ENCODE data around the gene INPP4A.

Gene INPP4A

DNA sequence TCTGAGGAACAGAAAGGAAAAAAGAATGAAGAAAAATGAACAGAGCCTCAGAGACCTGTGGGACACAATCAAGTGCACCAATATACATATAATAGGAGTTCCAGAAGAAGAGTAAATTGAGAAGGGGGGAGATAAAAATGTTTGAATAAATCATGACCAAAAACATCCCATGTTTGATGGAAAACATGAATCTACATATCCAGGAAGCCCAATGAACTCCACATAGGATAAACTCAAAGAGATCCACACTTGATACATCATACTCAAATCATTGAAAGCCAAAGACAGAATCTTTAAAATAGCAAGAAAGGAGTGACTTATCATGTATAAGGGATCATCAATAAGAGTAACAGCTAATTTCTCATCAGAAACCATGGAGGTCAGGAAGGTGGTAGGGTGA lies 83.7 kb downstream of the INPP4A start:
- no peaks in the 10 kb centered on the region for H3K4me1 ChIP-seq (ENCODE audit: insufficient read depth, low read length)
- no peak overlapping the region for H3K9ac ChIP-seq (ENCODE audit: low read length)
- H3K27ac ChIP-seq (ENCODE audit: low read depth, low read length) = no peak overlapping the region
- H3K36me3 ChIP-seq (ENCODE audit: insufficient read depth, low read length) = peaks cover 2% of the 10 kb centered on the region
- H3K4me3 ChIP-seq (ENCODE audit: low read depth in 1 of 2, low read length in 2 of 2) = no peak overlapping the region
- H3K9me3 ChIP-seq (ENCODE audit: low read length) = no peaks in the 10 kb centered on the region
- H3K27me3 ChIP-seq (ENCODE audit: control insufficient read depth in 1 of 2, insufficient read depth in 2 of 2, low read length in 2 of 2) = no peaks in the 10 kb centered on the region

DNA sequence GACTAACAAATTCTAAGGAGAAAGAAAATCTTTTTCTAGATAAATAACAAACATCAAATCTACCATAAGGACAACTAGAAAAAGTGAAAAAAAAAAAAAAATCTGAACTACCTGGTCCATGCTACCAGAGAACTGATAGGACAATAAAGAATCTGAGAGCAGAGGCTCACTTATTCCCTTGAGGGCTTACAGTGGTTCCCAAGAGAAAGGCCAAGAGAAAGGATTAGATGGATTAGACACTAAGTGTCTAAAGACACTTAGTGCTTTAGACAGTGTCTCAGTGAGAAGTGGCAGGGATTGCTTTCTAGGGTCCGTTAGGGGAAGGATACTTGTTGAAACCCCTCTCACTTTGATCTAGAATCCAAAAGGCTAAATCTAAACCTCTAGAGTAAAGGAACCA lies 85.5 kb downstream of the INPP4A start:
- H3K4me1 ChIP-seq (ENCODE audit: insufficient read depth, low read length) = no peaks in the 10 kb centered on the region
- no peak overlapping the region for H3K9ac ChIP-seq (ENCODE audit: low read length)
- H3K9me3 ChIP-seq (ENCODE audit: low read length) = no peaks in the 10 kb centered on the region
- H3K27ac ChIP-seq (ENCODE audit: low read depth, low read length) = no peak overlapping the region
- no peaks in the 10 kb centered on the region for H3K27me3 ChIP-seq (ENCODE audit: control insufficient read depth in 1 of 2, insufficient read depth in 2 of 2, low read length in 2 of 2)
- peaks cover 4% of the 10 kb centered on the region for H3K36me3 ChIP-seq (ENCODE audit: insufficient read depth, low read length)
- H3K4me3 ChIP-seq (ENCODE audit: low read depth in 1 of 2, low read length in 2 of 2) = no peak overlapping the region

DNA sequence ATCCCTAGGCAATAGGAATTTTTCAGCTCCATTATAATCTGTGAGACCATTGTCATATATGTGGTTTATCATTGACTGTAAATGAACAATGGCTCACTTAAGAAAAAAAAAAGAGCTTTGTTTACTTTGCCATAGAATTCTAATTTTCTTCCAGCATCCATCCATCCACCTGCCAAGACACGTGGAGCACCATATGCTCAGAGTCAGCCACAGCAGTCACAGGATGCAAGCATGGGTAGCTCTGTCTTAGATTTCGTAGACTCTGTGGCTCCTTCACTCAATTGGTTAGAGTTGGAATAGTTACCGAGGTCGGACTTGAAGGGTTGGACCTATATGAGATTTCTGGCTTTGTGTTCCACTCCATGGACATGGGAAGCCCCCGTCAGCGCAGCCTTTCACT lies 88.1 kb downstream of the INPP4A start:
- Histone ChIP-seq H3K4me1 (ENCODE audit: insufficient read depth, low read length) (no peaks in the 10 kb centered on the region), H3K27ac (ENCODE audit: low read depth, low read length) (no peak overlapping the region), H3K9me3 (ENCODE audit: low read length) (no peaks in the 10 kb centered on the region), H3K4me3 (ENCODE audit: low read depth in 1 of 2, low read length in 2 of 2) (no peak overlapping the region), H3K36me3 (ENCODE audit: insufficient read depth, low read length) (peaks cover 6% of the 10 kb centered on the region), H3K27me3 (ENCODE audit: control insufficient read depth in 1 of 2, insufficient read depth in 2 of 2, low read length in 2 of 2) (no peaks in the 10 kb centered on the region), H3K9ac (ENCODE audit: low read length) (no peak overlapping the region)

DNA sequence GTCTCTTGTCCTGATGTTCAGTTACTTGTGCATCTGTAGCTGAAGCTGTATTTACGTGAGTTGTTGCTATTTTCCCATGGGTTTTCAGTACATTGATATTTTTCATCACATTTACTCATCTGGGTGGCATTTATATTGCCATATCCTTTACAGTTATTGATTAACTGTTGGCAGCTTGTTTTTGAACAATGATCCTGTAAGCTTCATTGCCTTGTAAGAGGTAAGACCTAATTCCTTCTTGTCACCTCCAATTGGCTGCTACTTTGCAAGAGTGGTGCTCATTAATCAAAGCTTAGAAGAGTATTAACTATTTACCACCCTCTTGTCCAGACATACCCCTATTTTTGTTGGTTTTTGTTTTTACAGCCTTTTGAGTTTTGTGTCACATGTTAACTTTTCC lies 88.9 kb downstream of the INPP4A start:
- Histone ChIP-seq H3K36me3 (ENCODE audit: insufficient read depth, low read length) (peaks cover 14% of the 10 kb centered on the region), H3K9ac (ENCODE audit: low read length) (no peak overlapping the region), H3K4me1 (ENCODE audit: insufficient read depth, low read length) (no peaks in the 10 kb centered on the region), H3K27me3 (ENCODE audit: control insufficient read depth in 1 of 2, insufficient read depth in 2 of 2, low read length in 2 of 2) (no peaks in the 10 kb centered on the region), H3K9me3 (ENCODE audit: low read length) (no peaks in the 10 kb centered on the region), H3K27ac (ENCODE audit: low read depth, low read length) (no peak overlapping the region), H3K4me3 (ENCODE audit: low read depth in 1 of 2, low read length in 2 of 2) (no peak overlapping the region)

DNA sequence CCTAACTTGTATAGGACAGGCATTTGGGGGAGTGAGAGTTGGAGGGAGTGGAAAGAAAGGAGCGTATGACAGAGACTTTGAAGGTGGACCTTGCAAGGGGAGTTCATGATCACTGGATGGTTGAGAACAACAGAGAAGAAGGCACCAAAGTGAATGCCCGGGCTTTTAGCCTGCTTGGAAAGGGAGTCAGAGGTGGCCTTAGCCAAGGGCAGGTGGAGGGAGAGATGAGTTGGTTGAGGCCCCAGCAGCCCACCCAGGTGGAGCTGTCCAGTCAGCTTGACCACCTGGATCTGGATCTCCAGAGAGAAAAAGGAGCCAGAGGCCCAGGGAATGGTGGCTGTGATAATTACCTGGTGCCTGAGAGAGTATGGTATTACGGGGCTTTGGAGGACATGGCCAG lies 90.1 kb downstream of the INPP4A start:
- no peak overlapping the region for H3K9ac ChIP-seq (ENCODE audit: low read length)
- no peak overlapping the region for H3K27ac ChIP-seq (ENCODE audit: low read depth, low read length)
- H3K4me1 ChIP-seq (ENCODE audit: insufficient read depth, low read length) = no peaks in the 10 kb centered on the region
- H3K27me3 ChIP-seq (ENCODE audit: control insufficient read depth in 1 of 2, insufficient read depth in 2 of 2, low read length in 2 of 2) = no peaks in the 10 kb centered on the region
- H3K9me3 ChIP-seq (ENCODE audit: low read length) = no peaks in the 10 kb centered on the region
- H3K36me3 ChIP-seq (ENCODE audit: insufficient read depth, low read length) = peaks cover 18% of the 10 kb centered on the region
- H3K4me3 ChIP-seq (ENCODE audit: low read depth in 1 of 2, low read length in 2 of 2) = no peak overlapping the region

DNA sequence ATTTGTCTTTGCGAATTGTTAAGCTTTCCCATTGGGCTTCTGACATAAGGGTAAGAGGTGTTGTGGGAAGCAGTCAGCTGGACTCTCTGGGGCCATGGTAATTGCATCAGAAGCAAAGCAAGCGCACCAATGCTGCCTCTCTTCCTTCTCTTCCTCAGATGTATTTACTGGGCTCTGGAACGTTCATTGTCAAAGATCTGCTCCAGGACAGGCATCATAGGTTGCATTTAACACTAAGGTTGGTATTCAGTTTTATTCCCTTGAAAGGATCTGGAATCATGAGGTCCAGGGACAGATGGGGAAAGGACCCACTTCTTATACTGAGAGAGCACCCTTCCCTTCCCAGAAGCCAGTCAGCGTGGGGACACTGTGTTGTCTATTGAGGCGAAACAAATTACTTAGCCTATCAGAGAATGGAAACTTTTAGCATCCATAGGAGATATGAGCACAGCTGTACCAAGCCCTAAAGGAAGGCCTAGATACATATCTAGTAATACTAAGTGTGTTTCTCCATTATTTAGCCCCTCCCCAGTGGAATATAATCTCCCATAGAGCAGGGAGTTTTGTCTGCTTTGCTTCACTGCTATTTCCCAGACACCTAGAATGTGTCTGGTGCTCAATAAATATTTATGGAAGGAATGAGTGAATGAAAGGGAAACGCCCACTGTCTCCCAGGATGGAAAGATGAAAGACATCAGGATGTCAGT lies 91.5 kb downstream of the INPP4A start:
- Histone ChIP-seq H3K4me1 (ENCODE audit: insufficient read depth, low read length) (no peaks in the 10 kb centered on the region), H3K9me3 (ENCODE audit: low read length) (no peaks in the 10 kb centered on the region), H3K9ac (ENCODE audit: low read length) (no peak overlapping the region), H3K36me3 (ENCODE audit: insufficient read depth, low read length) (peaks cover 24% of the 10 kb centered on the region), H3K27me3 (ENCODE audit: control insufficient read depth in 1 of 2, insufficient read depth in 2 of 2, low read length in 2 of 2) (no peaks in the 10 kb centered on the region), H3K4me3 (ENCODE audit: low read depth in 1 of 2, low read length in 2 of 2) (no peak overlapping the region), H3K27ac (ENCODE audit: low read depth, low read length) (no peak overlapping the region)

DNA sequence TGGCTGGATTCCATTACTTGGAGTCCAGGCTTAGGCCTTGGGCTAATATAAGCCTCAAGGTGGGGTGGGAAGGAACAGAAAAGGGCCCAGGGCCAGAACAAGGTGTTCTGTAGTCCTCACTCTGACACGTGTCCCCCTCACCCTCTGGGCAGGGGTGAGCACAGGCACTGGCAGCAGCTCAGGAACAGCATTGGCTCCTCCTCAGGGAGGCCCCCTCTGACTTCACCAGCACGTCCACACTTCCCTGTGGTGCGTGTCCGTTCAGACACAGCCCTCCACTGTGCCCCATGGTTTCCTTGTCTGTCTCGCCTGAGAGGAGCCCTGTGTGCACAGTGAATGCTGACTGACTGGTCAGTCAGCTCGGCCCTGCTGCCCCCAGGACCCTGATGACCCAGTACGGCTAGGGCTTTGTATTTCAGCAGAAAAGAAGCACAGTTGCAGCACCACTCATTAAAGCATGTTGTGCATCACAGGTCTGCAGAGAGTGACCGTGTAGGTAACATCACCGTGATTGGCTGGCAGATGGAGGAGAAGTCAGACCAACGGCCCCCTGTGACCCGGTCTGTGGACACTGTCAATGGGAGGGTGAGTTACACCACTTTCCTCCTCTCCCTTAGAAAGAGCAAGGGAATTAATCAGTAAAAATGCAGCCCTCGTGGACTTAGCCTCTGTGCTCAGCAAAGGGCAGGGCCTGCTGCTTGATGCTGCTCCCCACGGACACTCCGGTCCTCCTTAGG lies 92.9 kb downstream of the INPP4A start:
- Histone ChIP-seq H3K27me3 (ENCODE audit: control insufficient read depth in 1 of 2, insufficient read depth in 2 of 2, low read length in 2 of 2) (no peaks in the 10 kb centered on the region), H3K4me3 (ENCODE audit: low read depth in 1 of 2, low read length in 2 of 2) (no peak overlapping the region), H3K9ac (ENCODE audit: low read length) (no peak overlapping the region), H3K4me1 (ENCODE audit: insufficient read depth, low read length) (no peaks in the 10 kb centered on the region), H3K9me3 (ENCODE audit: low read length) (no peaks in the 10 kb centered on the region), H3K27ac (ENCODE audit: low read depth, low read length) (no peak overlapping the region), H3K36me3 (ENCODE audit: insufficient read depth, low read length) (peaks cover 24% of the 10 kb centered on the region)

DNA sequence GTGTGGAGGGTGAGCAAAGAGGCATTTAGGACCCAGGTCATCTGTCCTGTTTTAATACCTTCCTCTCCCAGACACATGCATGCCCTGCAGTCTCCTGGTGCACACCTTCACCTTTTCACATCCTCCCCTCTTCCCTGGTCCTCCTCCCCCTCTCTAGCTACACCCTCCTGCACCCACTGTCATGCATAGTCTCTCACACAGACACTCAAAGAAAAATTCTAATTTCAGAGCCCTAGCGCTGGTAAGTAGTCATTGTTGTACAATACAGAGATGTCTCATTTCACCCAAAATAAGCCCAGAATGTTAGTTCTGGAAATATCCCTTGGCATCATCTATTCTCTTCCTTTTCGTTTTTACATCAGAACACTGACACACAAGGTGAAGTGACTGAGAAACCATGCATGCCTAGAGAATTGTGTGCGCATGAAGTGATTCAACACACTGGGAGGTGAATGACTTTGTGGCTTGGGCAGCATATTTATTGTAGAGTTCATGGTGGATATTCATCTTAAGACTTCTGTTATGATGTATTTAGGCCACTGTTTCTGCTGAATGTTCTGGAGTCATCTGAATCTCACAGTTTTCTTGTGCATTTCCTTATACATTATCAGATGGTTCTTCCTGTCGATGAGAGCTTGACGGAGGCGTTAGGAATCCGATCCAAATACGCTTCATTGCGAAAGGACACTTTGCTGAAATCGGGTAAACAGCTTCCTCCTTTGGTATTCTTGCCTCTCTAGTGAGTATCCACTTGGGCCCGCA lies 93.8 kb downstream of the INPP4A start:
- Histone ChIP-seq H3K27me3 (ENCODE audit: control insufficient read depth in 1 of 2, insufficient read depth in 2 of 2, low read length in 2 of 2) (no peaks in the 10 kb centered on the region), H3K27ac (ENCODE audit: low read depth, low read length) (no peak overlapping the region), H3K4me1 (ENCODE audit: insufficient read depth, low read length) (no peaks in the 10 kb centered on the region), H3K36me3 (ENCODE audit: insufficient read depth, low read length) (peaks cover 25% of the 10 kb centered on the region), H3K9ac (ENCODE audit: low read length) (no peak overlapping the region), H3K9me3 (ENCODE audit: low read length) (no peaks in the 10 kb centered on the region), H3K4me3 (ENCODE audit: low read depth in 1 of 2, low read length in 2 of 2) (no peak overlapping the region)

DNA sequence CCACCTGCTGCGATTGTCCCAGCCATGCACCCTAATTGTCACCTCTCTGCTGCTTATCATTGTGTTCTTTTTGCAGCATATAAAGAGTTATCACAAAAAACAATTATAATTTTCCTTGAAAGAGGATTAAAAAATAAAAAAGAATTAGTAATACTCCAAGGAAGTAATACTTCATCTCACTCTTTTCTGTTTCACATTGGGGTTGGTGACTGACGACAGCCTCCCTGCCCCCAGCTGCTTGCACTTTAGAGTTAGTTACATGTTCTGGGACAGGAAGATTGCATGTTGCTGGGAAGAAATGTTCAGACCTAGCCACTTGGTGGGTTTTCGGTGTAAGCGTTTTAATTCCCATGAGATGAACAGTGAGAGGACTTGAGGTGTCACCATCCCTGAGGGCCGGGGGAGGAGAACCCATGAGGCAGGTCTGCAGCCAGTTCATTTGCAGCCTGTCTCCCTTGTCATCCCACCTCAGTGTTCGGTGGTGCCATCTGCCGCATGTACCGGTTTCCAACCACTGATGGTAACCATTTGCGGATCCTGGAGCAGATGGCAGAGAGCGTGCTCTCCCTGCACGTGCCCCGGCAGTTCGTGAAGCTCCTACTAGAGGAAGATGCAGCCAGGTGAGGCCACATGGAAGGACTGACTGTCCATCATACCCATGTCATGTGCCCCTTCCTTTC lies 94.5 kb downstream of the INPP4A start:
- no peaks in the 10 kb centered on the region for H3K4me1 ChIP-seq (ENCODE audit: insufficient read depth, low read length)
- H3K36me3 ChIP-seq (ENCODE audit: insufficient read depth, low read length) = peaks cover 32% of the 10 kb centered on the region
- H3K27me3 ChIP-seq (ENCODE audit: control insufficient read depth in 1 of 2, insufficient read depth in 2 of 2, low read length in 2 of 2) = no peaks in the 10 kb centered on the region
- H3K27ac ChIP-seq (ENCODE audit: low read depth, low read length) = no peak overlapping the region
- no peak overlapping the region for H3K9ac ChIP-seq (ENCODE audit: low read length)
- H3K9me3 ChIP-seq (ENCODE audit: low read length) = no peaks in the 10 kb centered on the region
- no peak overlapping the region for H3K4me3 ChIP-seq (ENCODE audit: low read depth in 1 of 2, low read length in 2 of 2)

DNA sequence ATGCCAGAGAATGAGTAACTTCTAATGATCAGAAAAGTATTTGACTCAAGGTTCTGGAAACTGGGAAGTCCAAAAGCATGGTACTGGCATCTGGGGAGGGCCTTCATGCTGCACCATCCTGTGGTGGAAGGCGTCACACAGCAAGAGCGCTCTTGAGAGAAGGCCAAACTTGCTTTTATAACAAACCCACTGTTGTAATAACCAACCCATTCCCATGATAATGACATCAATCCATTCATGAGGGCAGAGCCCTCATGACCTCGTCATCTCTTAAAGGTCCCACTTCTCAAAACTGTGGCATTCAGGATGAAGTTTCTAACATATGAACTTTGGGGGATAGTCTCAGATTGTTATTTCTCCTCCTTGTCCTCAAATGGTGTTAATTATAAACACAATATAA lies 95.9 kb downstream of the INPP4A start:
- Histone ChIP-seq H3K9me3 (ENCODE audit: low read length) (no peaks in the 10 kb centered on the region), H3K27ac (ENCODE audit: low read depth, low read length) (no peak overlapping the region), H3K4me3 (ENCODE audit: low read depth in 1 of 2, low read length in 2 of 2) (no peak overlapping the region), H3K4me1 (ENCODE audit: insufficient read depth, low read length) (no peaks in the 10 kb centered on the region), H3K9ac (ENCODE audit: low read length) (no peak overlapping the region), H3K27me3 (ENCODE audit: control insufficient read depth in 1 of 2, insufficient read depth in 2 of 2, low read length in 2 of 2) (no peaks in the 10 kb centered on the region), H3K36me3 (ENCODE audit: insufficient read depth, low read length) (peaks cover 39% of the 10 kb centered on the region)

DNA sequence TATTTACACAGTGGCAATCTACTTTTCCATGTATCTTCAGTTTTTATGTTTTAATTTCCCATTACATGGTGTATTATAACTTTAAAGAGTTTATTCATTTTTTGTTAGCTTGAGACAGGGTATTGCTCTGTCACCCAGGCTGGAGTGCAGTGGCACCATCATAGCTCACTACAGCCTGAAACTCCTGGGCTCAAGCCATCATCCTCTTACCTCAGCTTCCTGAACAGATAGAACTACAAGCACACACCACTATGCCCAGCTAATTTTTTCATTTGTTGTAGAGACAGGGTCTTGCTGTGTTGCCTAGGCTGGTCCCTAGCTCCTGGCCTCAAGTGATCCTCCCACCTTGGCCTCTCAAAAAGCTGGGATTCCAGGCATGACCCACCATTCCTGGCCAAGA lies 96.8 kb downstream of the INPP4A start:
- H3K4me1 ChIP-seq (ENCODE audit: insufficient read depth, low read length) = no peaks in the 10 kb centered on the region
- no peak overlapping the region for H3K9ac ChIP-seq (ENCODE audit: low read length)
- H3K9me3 ChIP-seq (ENCODE audit: low read length) = no peaks in the 10 kb centered on the region
- H3K27ac ChIP-seq (ENCODE audit: low read depth, low read length) = no peak overlapping the region
- H3K27me3 ChIP-seq (ENCODE audit: control insufficient read depth in 1 of 2, insufficient read depth in 2 of 2, low read length in 2 of 2) = no peaks in the 10 kb centered on the region
- H3K36me3 ChIP-seq (ENCODE audit: insufficient read depth, low read length) = peaks cover 49% of the 10 kb centered on the region
- H3K4me3 ChIP-seq (ENCODE audit: low read depth in 1 of 2, low read length in 2 of 2) = no peak overlapping the region

All from muscle layer of colon (tissue), 2 donors.